Keratinocyte (primary cell): ENCODE measurements around the gene ZBTB49. TPM values are rescaled to one million over a fixed set of nuclear protein-coding genes. Genes with fewer than 3 reads are reported as not detected.
"Not testable (repeated sequence)": the region's sequence is repeated elsewhere in the genome, so short reads cannot be mapped to it uniquely, and the experiment has no call there.

Experiments
- DNase-seq: peaks from one replicate; pipeline ENCODE4 v3.0.0-alpha.2; 2011; ENCODE audit warnings: low read depth, missing footprints, low spot score
- FAIRE-seq: peaks from 2 replicates; lab custom pipeline; 2011; peaks lifted over from hg19 to GRCh38; lab: Jason Lieb, UNC
- H2AFZ ChIP-seq: 2 replicates; pipeline ENCODE4 v1.6.0; 2012; ENCODE audit warnings: low read length, control low read depth, inconsistent platforms; ENCODE audit not compliant: control insufficient read depth
- H3K27ac ChIP-seq: 2 replicates; pipeline ENCODE4 v1.5.1; 2011; ENCODE audit warnings: low read length; ENCODE audit not compliant: control insufficient read depth, insufficient read depth
- H3K27me3 ChIP-seq: 3 replicates; pipeline ENCODE4 v1.6.0; 2011; ENCODE audit warnings: low read length; ENCODE audit not compliant: control insufficient read depth, insufficient read depth; ENCODE audit errors: extremely low read depth
- H3K36me3 ChIP-seq, 2 experiments: 2 replicates in 1 of 2; 3 replicates in 1 of 2; pipeline ENCODE4 v1.5.1; 2011; ENCODE audit warnings: low read length in 2 of 2, mild to moderate bottlenecking in 1 of 2; ENCODE audit not compliant: control insufficient read depth in 2 of 2, insufficient read depth in 2 of 2; ENCODE audit errors: extremely low read depth in 1 of 2
- H3K4me1 ChIP-seq: 3 replicates; pipeline ENCODE4 v1.5.1; 2011; ENCODE audit warnings: low read length; ENCODE audit not compliant: control insufficient read depth, insufficient read depth; ENCODE audit errors: extremely low read depth
- H3K4me2 ChIP-seq: 3 replicates; pipeline ENCODE4 v1.6.0; 2011; ENCODE audit warnings: low read depth, low read length; ENCODE audit not compliant: control insufficient read depth, insufficient read depth; ENCODE audit errors: extremely low read depth
- H3K4me3 ChIP-seq, 3 experiments: fragments of 200-600 bp in 1 of 3; sonication (generic) in 1 of 3; 2 replicates in 2 of 3; 3 replicates in 1 of 3; pipeline ENCODE4 v1.5.1; 2011 to 2016; ENCODE audit warnings: low read length in 3 of 3, mild to moderate bottlenecking in 3 of 3, control low read depth in 2 of 3, inconsistent platforms in 1 of 3, low read depth in 1 of 3, mixed read lengths in 1 of 3, mixed run types in 1 of 3, moderate library complexity in 1 of 3; ENCODE audit not compliant: control insufficient read depth in 2 of 3, insufficient read depth in 2 of 3; ENCODE audit errors: extremely low read depth in 1 of 3
- H3K79me2 ChIP-seq: 2 replicates; pipeline ENCODE4 v1.6.0; 2012; ENCODE audit warnings: low read length; ENCODE audit not compliant: control insufficient read depth, insufficient read depth
- H3K9ac ChIP-seq: 3 replicates; pipeline ENCODE4 v1.6.0; 2011; ENCODE audit warnings: low read length; ENCODE audit not compliant: control insufficient read depth, insufficient read depth; ENCODE audit errors: extremely low read depth
- H3K9me1 ChIP-seq: 3 replicates; pipeline ENCODE4 v1.6.0; 2011; ENCODE audit warnings: low read length; ENCODE audit not compliant: control insufficient read depth, insufficient read depth; ENCODE audit errors: extremely low read depth
- H3K9me3 ChIP-seq: 2 replicates; pipeline ENCODE4 v1.5.1; 2012; ENCODE audit warnings: low read depth, low read length; ENCODE audit not compliant: control insufficient read depth
- H4K20me1 ChIP-seq: 3 replicates; pipeline ENCODE4 v1.6.0; 2011; ENCODE audit warnings: low read length; ENCODE audit not compliant: control insufficient read depth, insufficient read depth; ENCODE audit errors: extremely low read depth
- CTCF ChIP-seq, 3 experiments: IDR thresholded peaks in 1 of 3; conservative IDR thresholded peaks in 1 of 3; optimal IDR thresholded peaks in 1 of 3; 2 replicates in 2 of 3; 3 replicates in 1 of 3; pipeline versions ENCODE3 to v1.5.1; 2011; ENCODE audit warnings: low read length in 3 of 3, mild to moderate bottlenecking in 3 of 3, moderate library complexity in 2 of 3, control low read depth in 1 of 3, inconsistent platforms in 1 of 3; ENCODE audit not compliant: insufficient read depth in 2 of 3; ENCODE audit errors: extremely low read depth in 1 of 3
- EZH2 ChIP-seq: IDR thresholded peaks from one replicate; pipeline ENCODE4 v1.6.1; 2012; ENCODE audit warnings: inconsistent platforms, mild to moderate bottlenecking, low read length, moderate library complexity
- dilution Hi-C: fragments of 300-500 bp; cut with MboI; formaldehyde crosslinking; loops from one replicate; pipeline ENCODE4 v1.7.0; 2020; ENCODE audit warnings: low sequenced_read_pairs; ENCODE audit not compliant: extremely low pct_ligation_motif_present
- polyA plus RNA-seq, 5 experiments: library from polyadenylated mRNA; depleted of rRNA in 3 of 5; stranded (reverse) in 3 of 5; stranded (forward) in 1 of 5; unstranded in 1 of 5; fragments of >200 nt; gene quantifications; 1 replicate in 1 of 5; 2 replicates in 3 of 5; 3 replicates in 1 of 5; pipeline versions ENCODE4 v1.2.1 to v1.2.3, GENCODE V29; 2011 to 2012; ENCODE audit warnings: missing spikeins in 2 of 5, low read depth in 1 of 5, low replicate concordance in 1 of 5

Gene ZBTB49
- polyA plus RNA-seq, 1 donor (not counting 4 experiments of a cell fraction or from before 2014, with no cell fraction given): 3.8 TPM

- Histone ChIP-seq H2AFZ (no peak overlapping the region), H3K4me1 (no peaks in the 10 kb centered on the region), H3K36me3 (no peaks in the 10 kb centered on the region), H3K27me3 (no peaks in the 10 kb centered on the region), H3K9me3 (no peaks in the 10 kb centered on the region), H4K20me1 (no peaks in the 10 kb centered on the region), H3K27ac (no peak overlapping the region), H3K4me3 (no peak overlapping the region), H3K79me2 (no peaks in the 10 kb centered on the region), H3K9ac (no peak overlapping the region), H3K9me1 (no peaks in the 10 kb centered on the region), H3K4me2 (no peak overlapping the region)
- dilution Hi-C loops: no loop called here
- TF ChIP-seq EZH2: no peak
- no peak for TF ChIP-seq CTCF (optimal IDR thresholded peaks at IDR 0.05 in 1 of 3, IDR thresholded peaks at IDR 0.05 in 1 of 3, conservative IDR thresholded peaks at IDR 0.05 in 1 of 3; ENCODE audit: extremely low read depth in 1 of 3, insufficient read depth in 2 of 3, low read length in 3 of 3)
- DNase-seq (no peak), FAIRE-seq (no peak)
These were observed 33.3 kb upstream of the ZBTB49 start for GRCh38 chr4:4256799-4257198.

- H3K9me1 ChIP-seq, H2AFZ ChIP-seq, H3K4me3 ChIP-seq, H3K4me1 ChIP-seq, dilution Hi-C loops, H3K36me3 ChIP-seq, H3K9me3 ChIP-seq, H3K4me2 ChIP-seq, H4K20me1 ChIP-seq, H3K9ac ChIP-seq, H3K27ac ChIP-seq, DNase-seq, FAIRE-seq, H3K27me3 ChIP-seq, H3K79me2 ChIP-seq: not testable (repeated sequence)
These were observed 32.3 kb upstream of the ZBTB49 start for GRCh38 chr4:4257705-4258104.

GRCh38 chr4:4259484-4260100, 30.5 kb upstream of the ZBTB49 start:
- Histone ChIP-seq H3K36me3 (no peaks in the 10 kb centered on the region), H3K9me3 (no peaks in the 10 kb centered on the region), H3K27ac (no peak overlapping the region), H3K9ac (no peak overlapping the region), H3K4me1 (no peaks in the 10 kb centered on the region), H4K20me1 (no peaks in the 10 kb centered on the region), H2AFZ (no peak overlapping the region), H3K27me3 (no peaks in the 10 kb centered on the region), H3K4me3 (no peak overlapping the region), H3K79me2 (no peaks in the 10 kb centered on the region), H3K9me1 (no peaks in the 10 kb centered on the region), H3K4me2 (no peak overlapping the region)
- FAIRE-seq: no peak
- DNase-seq: no peak
- dilution Hi-C loops: no loop called here
- TF ChIP-seq EZH2 (no peak), CTCF (optimal IDR thresholded peaks at IDR 0.05 in 1 of 3, IDR thresholded peaks at IDR 0.05 in 1 of 3, conservative IDR thresholded peaks at IDR 0.05 in 1 of 3; ENCODE audit: extremely low read depth in 1 of 3, insufficient read depth in 2 of 3, low read length in 3 of 3) (no peak)
